Astrocyte (in vitro differentiated cells and primary cell): ENCODE measurements around the gene DDX25.

Source experiments
- EZH2 ChIP-seq: IDR thresholded peaks from 2 replicates; pipeline ENCODE4 v1.6.1; 2012; ENCODE audit warnings: mild to moderate bottlenecking, low read length, inconsistent platforms; ENCODE audit not compliant: insufficient read depth
- TF ChIP-seq, protein P1 (sequence below): IDR thresholded peaks from 2 replicates; pipeline ENCODE4 v1.5.1; 2011; ENCODE audit warnings: low read depth, mild to moderate bottlenecking, inconsistent platforms, low read length, moderate library complexity; ENCODE audit not compliant: insufficient read depth

DNA sequence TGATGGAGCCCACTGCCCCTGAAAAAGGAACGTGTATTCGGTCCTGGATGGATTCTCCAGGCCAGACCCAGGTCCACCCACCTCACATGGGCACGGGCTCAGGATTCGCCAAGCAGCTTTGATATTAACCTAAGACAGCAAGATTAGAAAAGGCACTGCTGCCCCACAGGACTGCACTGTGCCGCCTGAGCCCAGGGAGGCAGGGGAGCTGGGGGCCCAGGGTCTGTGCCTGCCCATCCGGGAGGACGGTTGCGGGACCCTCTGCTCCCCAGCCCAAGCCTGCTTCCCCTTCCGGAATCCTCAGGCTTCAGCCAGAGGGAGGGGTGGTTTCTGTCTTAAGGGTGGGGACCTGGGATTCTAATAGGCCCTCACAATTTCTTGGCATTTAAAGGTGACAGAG lies 28.0 kb downstream of the DDX25 start:
- TF ChIP-seq, protein P1, sequence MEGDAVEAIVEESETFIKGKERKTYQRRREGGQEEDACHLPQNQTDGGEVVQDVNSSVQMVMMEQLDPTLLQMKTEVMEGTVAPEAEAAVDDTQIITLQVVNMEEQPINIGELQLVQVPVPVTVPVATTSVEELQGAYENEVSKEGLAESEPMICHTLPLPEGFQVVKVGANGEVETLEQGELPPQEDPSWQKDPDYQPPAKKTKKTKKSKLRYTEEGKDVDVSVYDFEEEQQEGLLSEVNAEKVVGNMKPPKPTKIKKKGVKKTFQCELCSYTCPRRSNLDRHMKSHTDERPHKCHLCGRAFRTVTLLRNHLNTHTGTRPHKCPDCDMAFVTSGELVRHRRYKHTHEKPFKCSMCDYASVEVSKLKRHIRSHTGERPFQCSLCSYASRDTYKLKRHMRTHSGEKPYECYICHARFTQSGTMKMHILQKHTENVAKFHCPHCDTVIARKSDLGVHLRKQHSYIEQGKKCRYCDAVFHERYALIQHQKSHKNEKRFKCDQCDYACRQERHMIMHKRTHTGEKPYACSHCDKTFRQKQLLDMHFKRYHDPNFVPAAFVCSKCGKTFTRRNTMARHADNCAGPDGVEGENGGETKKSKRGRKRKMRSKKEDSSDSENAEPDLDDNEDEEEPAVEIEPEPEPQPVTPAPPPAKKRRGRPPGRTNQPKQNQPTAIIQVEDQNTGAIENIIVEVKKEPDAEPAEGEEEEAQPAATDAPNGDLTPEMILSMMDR = no peak
- no peak for TF ChIP-seq EZH2
